PC-9 (cell line): ENCODE measurements around the gene TNFRSF1A. TPM values are rescaled to one million over a fixed set of nuclear protein-coding genes. Genes with fewer than 3 reads are reported as not detected.
A peak's percentile ranks its signal among the peaks of the same experiment; 100 is the strongest.

Source experiments
- BruUV-seq: library from RNA; stranded (reverse); fragments of 400-500 nt; replicated peaks from 2 replicates; lab custom pipeline; 2021; lab: Mats Ljungman, UMichigan
- CTCF ChIA-PET: fragments of 300-600 bp; sonication (Branson Sonifier 250); formaldehyde crosslinking; loops from one replicate; lab custom pipeline; 2022; ENCODE audit warnings: antibody characterized with exemption; lab: Charles Lee
- POLR2A ChIA-PET: fragments of 300-600 bp; sonication (Branson Sonifier 250); formaldehyde crosslinking; loops from one replicate; lab custom pipeline; 2022; ENCODE audit warnings: antibody characterized with exemption; ENCODE audit not compliant: unreplicated experiment; lab: Charles Lee
- DNase-seq, 2 experiments: peaks; one replicate each; pipeline versions ENCODE4 v3.0.0 to v3.0.0-alpha.2; 2015 to 2022; ENCODE audit warnings: mixed read lengths in 1 of 2
- H2AFZ ChIP-seq: fragments of 200-600 bp; sonication (generic); 2 replicates; pipeline ENCODE4 v1.8.1; 2017; ENCODE audit warnings: antibody characterized with exemption
- H3F3A ChIP-seq: fragments of 200-600 bp; sonication (generic); 2 replicates; pipeline ENCODE4 v1.8.1; 2017; ENCODE audit warnings: antibody characterized with exemption, mild to moderate bottlenecking, low read depth; ENCODE audit not compliant: insufficient read depth
- H3K27ac ChIP-seq: fragments of 200-600 bp; sonication (generic); 2 replicates; pipeline ENCODE4 v1.6.1; 2016; ENCODE audit warnings: mixed run types
- H3K27me3 ChIP-seq: fragments of 200-600 bp; sonication (generic); 2 replicates; pipeline ENCODE4 v1.6.1; 2016; ENCODE audit warnings: low read depth, mixed run types; ENCODE audit not compliant: insufficient read depth
- H3K36me3 ChIP-seq: fragments of 200-600 bp; sonication (generic); 2 replicates; pipeline ENCODE4 v1.6.1; 2016; ENCODE audit warnings: low read depth, mixed run types
- H3K4me1 ChIP-seq: fragments of 200-600 bp; sonication (generic); replicated peaks from 2 replicates; pipeline ENCODE4 v1.6.1; 2016; ENCODE audit warnings: mixed run types; ENCODE audit not compliant: insufficient read depth
- H3K4me2 ChIP-seq: fragments of 200-600 bp; sonication (generic); 2 replicates; pipeline ENCODE4 v1.6.1; 2017; ENCODE audit warnings: mixed run types
- H3K4me3 ChIP-seq: fragments of 200-600 bp; sonication (generic); 2 replicates; pipeline ENCODE4 v1.6.1; 2016; ENCODE audit warnings: mixed run types
- H3K79me2 ChIP-seq: fragments of 200-600 bp; sonication (generic); 2 replicates; pipeline ENCODE4 v1.6.1; 2017; ENCODE audit warnings: low read depth, mixed run types
- H3K9me2 ChIP-seq: fragments of 200-600 bp; sonication (generic); 2 replicates; pipeline ENCODE4 v1.8.1; 2017; ENCODE audit warnings: mild to moderate bottlenecking; ENCODE audit not compliant: insufficient read depth
- H3K9me3 ChIP-seq: fragments of 200-600 bp; sonication (generic); 2 replicates; pipeline ENCODE4 v1.8.1; 2016; ENCODE audit warnings: low read depth; ENCODE audit not compliant: insufficient read depth
- H4K20me1 ChIP-seq: fragments of 200-600 bp; sonication (generic); 2 replicates; pipeline ENCODE4 v1.8.1; 2017; ENCODE audit not compliant: insufficient read depth
- CTCF ChIP-seq: fragments of 200-600 bp; sonication (generic); conservative IDR thresholded peaks from 2 replicates; pipeline ENCODE4 v1.6.1; 2017; ENCODE audit warnings: mixed run types, antibody characterized with exemption, mild to moderate bottlenecking, moderate library complexity
- EZH2 ChIP-seq: fragments of 200-600 bp; sonication (generic); IDR thresholded peaks from 2 replicates; pipeline ENCODE4 v1.8.0; 2017; ENCODE audit warnings: antibody characterized with exemption, low read depth
- intact Hi-C: fragments of 100-400 bp; cut with micrococcal nuclease; formaldehyde crosslinking; loops from one replicate; pipeline ENCODE4 v1.10.0; 2022; ENCODE audit not compliant: unreplicated experiment
- total RNA-seq: library from RNA; stranded (reverse); gene quantifications from 2 replicates; pipeline ENCODE4 v1.2.3, GENCODE V29; 2021

TNFRSF1A gene
- total RNA-seq, 1 experiment from 2014 or later = 165 TPM

DNA sequence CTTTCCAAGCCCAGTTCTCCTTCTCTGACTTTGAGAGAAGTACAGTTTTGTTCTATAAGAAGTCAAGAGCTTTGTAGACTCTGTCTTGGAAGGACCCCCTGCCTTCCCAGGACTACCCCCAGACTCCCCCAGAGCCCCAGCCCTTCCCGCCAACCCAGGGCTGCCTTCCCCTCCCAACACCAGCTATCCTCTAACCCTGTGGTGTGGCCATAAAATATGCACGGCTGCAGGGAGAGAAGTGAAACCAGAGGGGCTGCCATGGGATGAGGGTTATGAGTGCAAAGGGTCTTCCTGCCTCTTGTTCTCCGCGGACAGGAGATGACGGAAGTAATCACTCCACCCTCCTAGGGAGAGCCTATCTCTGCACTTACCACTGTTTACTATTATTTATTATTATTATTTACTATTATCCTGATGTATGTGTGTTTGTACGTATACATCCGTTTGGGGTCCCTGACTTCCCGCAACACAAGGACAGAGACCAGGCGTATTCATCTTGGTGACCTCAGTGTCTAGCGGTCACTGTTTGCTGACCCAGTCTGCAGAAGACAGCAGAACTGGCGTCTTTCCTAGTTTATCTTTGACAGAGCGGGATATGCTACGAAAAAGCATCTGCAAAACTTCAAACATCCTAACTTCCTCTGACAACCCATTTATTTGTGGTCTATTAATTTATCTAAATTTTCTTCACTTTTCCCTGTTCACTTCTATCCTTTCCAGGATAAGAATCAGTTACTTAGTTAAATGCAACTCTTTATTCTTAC is 37.0 kb upstream of the TNFRSF1A start:
- Histone ChIP-seq H3K79me2 (peaks cover 37% of the 10 kb centered on the region), H3K4me2 (no peak overlapping the region; the same call in 1 of the 2 replicates), H3K9me3 (no peaks in the 10 kb centered on the region), H3F3A (peaks cover 36% of the 10 kb centered on the region), H2AFZ (no peak overlapping the region), H3K36me3 (no peaks in the 10 kb centered on the region), H4K20me1 (no peaks in the 10 kb centered on the region), H3K4me1 (peaks cover 43% of the 10 kb centered on the region), H3K27ac (no peak overlapping the region), H3K9me2 (no peaks in the 10 kb centered on the region), H3K27me3 (no peaks in the 10 kb centered on the region), H3K4me3 (no peak overlapping the region)
- TF ChIP-seq CTCF (no peak), EZH2 (no peak)
- intact Hi-C loops = loop anchor here (5.0 kb wide), 1 partner anchor 113 kb away; the partner anchor contains the start of genes MRPL51 and NCAPD2
- POLR2A ChIA-PET = interaction anchor here (0.6 kb wide), 1 partner anchor 14 kb away, joined by 5 read pairs; no protein-coding TSS in a partner anchor
- DNase-seq = no peak
- CTCF ChIA-PET = interaction anchor here (0.6 to 0.7 kb wide), 2 partner anchors 47 to 1593 kb away, joined by 6 to 7 read pairs; no protein-coding TSS in a partner anchor
- no TSS peak for BruUV-seq

DNA sequence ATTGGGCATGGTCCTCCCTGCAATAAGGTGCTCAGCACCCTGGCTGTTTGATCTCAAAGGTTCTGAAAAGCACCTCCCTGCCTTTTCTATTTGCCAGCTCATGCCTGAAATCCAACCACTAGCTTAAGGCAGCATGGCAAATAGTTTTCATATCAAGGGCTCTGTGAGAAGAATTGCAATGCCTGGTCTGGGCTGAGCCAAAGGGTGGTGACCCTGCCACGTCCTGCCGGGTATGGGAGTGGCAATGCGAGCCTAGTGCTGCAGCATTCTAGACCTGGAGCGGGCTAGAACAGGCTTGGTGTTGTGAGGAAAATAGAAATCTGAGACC is 35.8 kb upstream of the TNFRSF1A start:
- peaks cover 31% of the 10 kb centered on the region for H3K4me1 ChIP-seq
- peak; percentile 92 to 96 for DNase-seq
- no TSS peak for BruUV-seq
- no peaks in the 10 kb centered on the region for H3K36me3 ChIP-seq
- intact Hi-C loops = loop anchor here (1.0 to 5.0 kb wide), 5 partner anchors 45 to 313 kb away; partner anchors contain the start of genes MRPL51 and NCAPD2
- peak overlapping the region; percentile 89 for H3K27ac ChIP-seq
- peaks cover 48% of the 10 kb centered on the region for H3F3A ChIP-seq
- ChIA-PET CTCF (interaction anchor here (0.7 to 0.9 kb wide), 2 partner anchors 160 to 162 kb away, joined by 3 to 6 read pairs; no protein-coding TSS in a partner anchor), POLR2A (interaction anchor here (0.5 to 2.7 kb wide), 21 partner anchors 14 to 1522 kb away, joined by 3 to 42 read pairs (median 4); partner anchors contain the start of genes GAPDH and PLEKHG6)
- H3K79me2 ChIP-seq = peaks cover 43% of the 10 kb centered on the region
- no peaks in the 10 kb centered on the region for H3K9me3 ChIP-seq
- H3K4me2 ChIP-seq = peak overlapping the region; percentile 98
- H4K20me1 ChIP-seq = no peaks in the 10 kb centered on the region
- no peaks in the 10 kb centered on the region for H3K27me3 ChIP-seq
- H3K9me2 ChIP-seq = no peaks in the 10 kb centered on the region
- H3K4me3 ChIP-seq = peak overlapping the region; percentile 62; the same call in 1 of the 2 replicates
- TF ChIP-seq CTCF (no peak), EZH2 (no peak)
- no peak overlapping the region for H2AFZ ChIP-seq

DNA sequence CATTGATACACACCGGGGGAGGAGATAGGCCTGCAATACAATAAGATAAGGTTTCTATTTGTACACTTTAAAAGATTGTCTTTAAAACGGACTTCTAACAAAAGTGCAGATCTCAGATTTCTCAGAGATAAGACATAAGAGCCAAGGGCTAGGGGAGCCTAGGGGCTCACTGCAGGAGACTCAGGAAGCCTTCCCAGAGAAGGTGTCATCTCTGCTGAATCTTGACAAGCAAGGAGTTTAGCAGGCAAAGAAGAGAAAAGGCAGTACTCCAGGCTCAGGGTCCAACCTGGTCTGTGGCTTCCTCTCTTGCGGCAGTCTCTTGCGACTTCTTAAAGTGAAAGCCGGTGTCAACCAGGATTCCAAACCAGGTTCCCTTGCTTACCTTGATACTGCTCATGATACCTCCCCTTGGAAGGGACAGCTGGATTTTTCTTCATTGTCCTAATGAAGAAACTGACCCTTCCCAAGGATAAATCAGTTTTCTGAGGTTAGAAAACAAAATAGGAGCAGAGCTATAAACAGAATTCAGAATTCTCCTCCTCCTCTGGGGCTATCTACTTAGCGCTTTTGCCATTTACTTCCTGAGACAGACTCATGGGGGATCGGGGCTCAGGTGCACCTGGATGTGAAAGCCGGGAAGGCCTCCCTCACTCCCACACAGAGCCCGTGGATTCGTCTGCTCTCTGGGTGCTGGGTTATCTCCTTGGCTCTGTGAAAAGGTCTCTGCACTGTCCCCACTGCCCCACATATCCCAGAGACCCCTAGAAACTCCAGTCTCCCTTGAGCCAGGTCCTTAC is 35.2 kb upstream of the TNFRSF1A start:
- ChIA-PET CTCF (interaction anchor here (0.5 to 0.9 kb wide), 3 partner anchors 83 to 162 kb away, joined by 3 to 6 read pairs (median 4); no protein-coding TSS in a partner anchor), POLR2A (interaction anchor here (0.5 to 2.7 kb wide), 20 partner anchors 14 to 1522 kb away, joined by 3 to 42 read pairs (median 4); partner anchors contain the start of genes GAPDH and PLEKHG6)
- H3K4me1 ChIP-seq = peaks cover 34% of the 10 kb centered on the region
- H3F3A ChIP-seq = peaks cover 54% of the 10 kb centered on the region
- H3K27ac ChIP-seq = peak overlapping the region; percentile 89
- H3K4me2 ChIP-seq = peak overlapping the region; percentile 98
- no peaks in the 10 kb centered on the region for H4K20me1 ChIP-seq
- H3K79me2 ChIP-seq = peaks cover 45% of the 10 kb centered on the region
- H3K27me3 ChIP-seq = no peaks in the 10 kb centered on the region
- DNase-seq = no peak
- TF ChIP-seq EZH2 = no peak
- no peak for TF ChIP-seq CTCF
- H3K9me3 ChIP-seq = no peaks in the 10 kb centered on the region
- BruUV-seq = TSS peak; percentile 19
- 0 out of 2 replicates have a peak overlapping the region, but pooled peaks have one; percentile 34 for H2AFZ ChIP-seq
- H3K36me3 ChIP-seq = no peaks in the 10 kb centered on the region
- peak overlapping the region; percentile 62 for H3K4me3 ChIP-seq
- no peaks in the 10 kb centered on the region for H3K9me2 ChIP-seq
- intact Hi-C loops = loop anchor here (1.0 to 5.0 kb wide), 11 partner anchors 7 to 312 kb away; partner anchors contain the start of genes LTBR, MRPL51 and NCAPD2
